ENCODE data around the gene LITAF.

DNA sequence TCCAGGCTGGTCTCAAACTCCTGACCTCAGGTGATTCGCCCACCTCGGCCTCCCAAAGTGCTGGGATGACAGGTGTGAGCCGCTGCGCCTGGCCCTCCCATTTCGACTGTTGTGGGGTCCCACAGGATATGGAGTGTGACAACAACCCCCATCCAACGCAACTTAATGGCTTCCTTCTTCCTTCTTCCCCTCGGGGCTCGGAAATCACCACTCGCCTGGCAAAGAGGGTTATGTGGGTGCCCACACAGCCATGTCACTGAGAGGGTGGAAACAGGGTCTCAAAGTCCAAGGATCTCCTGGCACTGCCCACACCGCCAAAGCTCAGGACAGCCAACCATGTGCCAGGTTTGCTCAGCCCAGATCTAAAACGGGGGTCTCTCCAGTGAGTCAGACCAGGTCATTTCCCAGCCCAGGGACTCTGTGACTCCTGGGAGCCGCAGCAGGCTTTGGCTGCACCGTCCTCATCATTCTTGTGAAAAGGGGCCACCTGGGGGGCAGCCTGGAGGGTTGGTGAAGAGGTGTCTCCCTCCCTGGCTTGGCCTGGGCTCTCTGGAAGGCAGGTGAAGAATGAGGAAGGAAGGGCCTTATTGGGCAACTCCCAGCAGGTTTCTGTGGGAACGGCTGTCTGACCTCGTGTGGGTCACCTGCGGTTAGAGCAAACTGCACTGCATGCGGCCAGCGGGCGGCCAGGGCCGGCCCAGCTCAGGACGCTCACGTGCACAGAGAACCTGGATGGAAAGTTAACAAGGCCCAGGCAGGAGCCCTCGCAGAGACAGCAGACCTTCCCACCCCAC lies 25.3 kb upstream of the LITAF start:
- TF ChIP-seq, protein P1, sequence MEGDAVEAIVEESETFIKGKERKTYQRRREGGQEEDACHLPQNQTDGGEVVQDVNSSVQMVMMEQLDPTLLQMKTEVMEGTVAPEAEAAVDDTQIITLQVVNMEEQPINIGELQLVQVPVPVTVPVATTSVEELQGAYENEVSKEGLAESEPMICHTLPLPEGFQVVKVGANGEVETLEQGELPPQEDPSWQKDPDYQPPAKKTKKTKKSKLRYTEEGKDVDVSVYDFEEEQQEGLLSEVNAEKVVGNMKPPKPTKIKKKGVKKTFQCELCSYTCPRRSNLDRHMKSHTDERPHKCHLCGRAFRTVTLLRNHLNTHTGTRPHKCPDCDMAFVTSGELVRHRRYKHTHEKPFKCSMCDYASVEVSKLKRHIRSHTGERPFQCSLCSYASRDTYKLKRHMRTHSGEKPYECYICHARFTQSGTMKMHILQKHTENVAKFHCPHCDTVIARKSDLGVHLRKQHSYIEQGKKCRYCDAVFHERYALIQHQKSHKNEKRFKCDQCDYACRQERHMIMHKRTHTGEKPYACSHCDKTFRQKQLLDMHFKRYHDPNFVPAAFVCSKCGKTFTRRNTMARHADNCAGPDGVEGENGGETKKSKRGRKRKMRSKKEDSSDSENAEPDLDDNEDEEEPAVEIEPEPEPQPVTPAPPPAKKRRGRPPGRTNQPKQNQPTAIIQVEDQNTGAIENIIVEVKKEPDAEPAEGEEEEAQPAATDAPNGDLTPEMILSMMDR (IDR thresholded peaks at IDR 0.05), result no peak
- TF ChIP-seq POLR2AphosphoS5 (IDR thresholded peaks at IDR 0.05) (no peak), EP300 (IDR thresholded peaks at IDR 0.05) (no peak)

Data from gastroesophageal sphincter (tissue), 3 donors.